GM21360 (cell line): ENCODE measurements around the gene MCUR1.

Source experiments
- ATAC-seq: cut with Tn5 transposase; IDR thresholded peaks from one replicate; pipeline ENCODE4 v1.9.1; 2021; ENCODE audit warnings: mild to moderate bottlenecking, moderate library complexity; ENCODE audit not compliant: unreplicated experiment

Gene MCUR1

DNA sequence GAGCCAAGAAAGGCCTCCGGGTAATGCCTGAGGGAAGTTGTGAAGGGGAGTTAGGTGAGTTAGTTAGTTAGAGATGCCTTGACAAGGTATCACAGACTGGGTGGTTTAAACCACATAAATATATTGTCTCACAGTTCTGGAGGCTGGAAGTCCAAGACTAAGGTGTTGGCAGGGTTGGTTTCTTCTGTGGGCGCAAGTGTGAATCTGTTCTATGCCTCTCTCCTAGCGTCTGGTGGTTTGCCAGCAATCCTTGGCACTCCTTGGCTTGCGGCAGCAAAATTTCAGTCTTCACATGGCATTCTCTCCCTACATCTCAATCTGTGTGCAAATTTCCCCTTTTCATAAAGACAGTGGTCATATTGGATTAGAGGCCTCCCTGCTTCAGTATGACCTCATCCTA, 73.0 kb downstream of the MCUR1 start:
- no peak for ATAC-seq
